CD4-positive, alpha-beta memory T cell (primary cell): Measurements from ENCODE around the gene GPR107. TPM values are rescaled to one million over a fixed set of nuclear protein-coding genes. Genes with fewer than 3 reads are reported as not detected.

Source experiments
- CTCF ChIA-PET: fragments of 350-600 bp; sonication (Branson Sonifier 250); formaldehyde crosslinking; loops from one replicate; lab custom pipeline; 2021; ENCODE audit warnings: inconsistent platforms; ENCODE audit not compliant: partially characterized antibody; lab: Charles Lee
- POLR2A ChIA-PET: fragments of 350-600 bp; sonication (Branson Sonifier 250); formaldehyde crosslinking; loops from one replicate; lab custom pipeline; 2021; ENCODE audit not compliant: partially characterized antibody; lab: Charles Lee
- DNase-seq, 5 donors: peaks; one replicate each; pipeline versions ENCODE4 v3.0.0 to v3.0.0-alpha.2; 2020 to 2022; ENCODE audit warnings: mixed read lengths in 1 of 5
- H3K27ac ChIP-seq: one replicate; pipeline ENCODE4 v1.7.0; 2013; ENCODE audit warnings: low read depth, low read length
- H3K27me3 ChIP-seq: 2 replicates; pipeline ENCODE4 v1.7.0; 2013; ENCODE audit warnings: mild to moderate bottlenecking, low read length, moderate library complexity; ENCODE audit not compliant: insufficient read depth
- H3K36me3 ChIP-seq: 2 replicates; pipeline ENCODE4 v1.7.0; 2013; ENCODE audit warnings: mild to moderate bottlenecking, low read length, moderate library complexity; ENCODE audit not compliant: insufficient read depth
- H3K4me1 ChIP-seq: 2 replicates; pipeline ENCODE4 v1.7.0; 2013; ENCODE audit warnings: mild to moderate bottlenecking, low read length, moderate library complexity; ENCODE audit not compliant: insufficient read depth
- H3K4me3 ChIP-seq, 2 donors: one replicate each; pipeline ENCODE4 v1.7.0; 2013; ENCODE audit warnings: low read length in 2 of 2, mild to moderate bottlenecking in 1 of 2
- H3K9me3 ChIP-seq, 2 donors: one replicate each; pipeline ENCODE4 v1.7.0; 2013; ENCODE audit warnings: low read length in 2 of 2, control low read depth in 1 of 2; ENCODE audit not compliant: control insufficient read depth in 1 of 2
- H3K27ac Mint-ChIP-seq, 7 donors: one replicate each; pipeline ENCODE4 v1.8.0; 2020 to 2021; ENCODE audit warnings: mixed read lengths in 7 of 7, mild to moderate bottlenecking in 6 of 7, inconsistent platforms in 3 of 7, moderate library complexity in 3 of 7
- H3K27me3 Mint-ChIP-seq, 2 donors: one replicate each; pipeline ENCODE4 v1.8.0; 2020 to 2021; ENCODE audit warnings: mixed read lengths in 2 of 2
- H3K36me3 Mint-ChIP-seq, 2 donors: one replicate each; pipeline ENCODE4 v1.8.0; 2020 to 2021; ENCODE audit warnings: mixed read lengths in 2 of 2, inconsistent platforms in 1 of 2, mild to moderate bottlenecking in 1 of 2
- H3K4me1 Mint-ChIP-seq, 4 donors: one replicate each; pipeline ENCODE4 v1.8.0; 2020 to 2021; ENCODE audit warnings: mixed read lengths in 4 of 4, mild to moderate bottlenecking in 1 of 4
- H3K4me3 Mint-ChIP-seq, 8 donors: one replicate each; pipeline ENCODE4 v1.8.0; 2020 to 2021; ENCODE audit warnings: mixed read lengths in 8 of 8, mild to moderate bottlenecking in 7 of 8, moderate library complexity in 6 of 8, inconsistent platforms in 3 of 8
- H3K9me3 Mint-ChIP-seq, 8 donors: one replicate each; pipeline ENCODE4 v1.8.0; 2020 to 2021; ENCODE audit warnings: mixed read lengths in 8 of 8, mild to moderate bottlenecking in 5 of 8, inconsistent platforms in 3 of 8, moderate library complexity in 1 of 8
- intact Hi-C: fragments of 100-400 bp; cut with micrococcal nuclease; formaldehyde crosslinking; loops from one replicate; pipeline ENCODE4 v1.15.1; 2023
- polyA plus RNA-seq, 2 donors: library from polyadenylated mRNA; unstranded; fragments of 300-500 nt; fragmentation: Illumina TruSeq; gene quantifications; one replicate each; pipeline ENCODE4 v1.2.3, GENCODE V29; 2021
- total RNA-seq, 2 experiments: library from RNA; stranded (reverse); gene quantifications; one replicate each; pipeline ENCODE4 v1.2.3, GENCODE V29; 2021

Gene GPR107
- total and polyA plus RNA-seq, 4 experiments from 2014 or later = 2.2 to 24.4 (median 13.6) TPM

DNA sequence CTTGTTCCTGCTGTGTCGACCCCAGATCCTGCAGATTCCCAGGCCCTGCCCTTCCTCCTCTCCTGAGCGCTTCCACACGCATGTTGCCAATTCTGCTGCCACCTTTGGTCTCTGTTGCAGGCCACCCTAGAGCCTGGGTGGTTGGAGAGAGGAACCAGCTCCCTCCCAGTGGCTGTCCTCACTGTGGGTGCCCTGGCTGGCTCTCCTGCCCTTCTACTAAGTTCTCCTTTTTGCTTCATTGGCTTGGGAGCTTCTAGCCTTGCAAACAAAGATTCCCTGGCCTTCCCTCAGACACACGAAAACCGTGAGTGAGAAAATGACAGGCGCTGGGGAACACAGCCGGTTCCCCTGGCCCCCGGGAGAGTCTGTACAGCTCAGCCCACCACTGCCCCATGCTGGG, 104.3 kb downstream of the GPR107 start:
- Histone ChIP-seq H3K27ac (no peak overlapping the region), H3K27me3 (no peaks in the 10 kb centered on the region), H3K4me3 (no peak overlapping the region), H3K36me3 (no peaks in the 10 kb centered on the region), H3K9me3 (no peaks in the 10 kb centered on the region), H3K4me1 (no peaks in the 10 kb centered on the region)
- intact Hi-C loops = no loop called here
- Mint-ChIP-seq H3K27ac (no peak overlapping the region), H3K27me3 (no peaks in the 10 kb centered on the region), H3K9me3 (no peaks in the 10 kb centered on the region), H3K4me3 (no peak overlapping the region), H3K36me3 (no peaks in the 10 kb centered on the region), H3K4me1 (no peaks in the 10 kb centered on the region)
- CTCF ChIA-PET = no interaction called here
- no peak for DNase-seq
- POLR2A ChIA-PET = no interaction called here

DNA sequence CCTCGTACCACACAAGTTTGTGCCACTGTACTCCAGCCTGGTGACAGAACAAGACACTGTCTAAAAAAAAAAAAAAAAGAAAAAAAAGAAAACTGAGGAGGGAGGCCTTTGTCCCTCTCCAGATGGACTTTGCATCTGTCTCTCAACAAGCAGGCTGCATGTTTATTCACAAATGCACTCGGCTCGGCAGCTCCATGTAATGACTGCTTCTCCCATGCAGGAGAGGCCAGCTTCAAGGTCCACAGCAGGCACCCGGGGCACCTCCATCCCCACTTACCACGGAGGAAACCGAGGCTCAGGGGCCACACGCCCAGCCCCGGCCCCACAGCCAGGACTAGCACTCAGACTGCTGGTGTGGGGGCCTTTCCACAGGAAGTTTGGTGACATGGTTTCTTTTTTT, 105.4 kb downstream of the GPR107 start:
- no peaks in the 10 kb centered on the region for H3K9me3 ChIP-seq
- Mint-ChIP-seq H3K9me3 (no peaks in the 10 kb centered on the region), H3K4me1 (no peaks in the 10 kb centered on the region), H3K4me3 (no peak overlapping the region), H3K27ac (no peak overlapping the region), H3K27me3 (no peaks in the 10 kb centered on the region), H3K36me3 (no peaks in the 10 kb centered on the region)
- H3K27ac ChIP-seq = no peak overlapping the region
- ChIA-PET CTCF (no interaction called here), POLR2A (no interaction called here)
- no peaks in the 10 kb centered on the region for H3K27me3 ChIP-seq
- H3K4me1 ChIP-seq = no peaks in the 10 kb centered on the region
- no peak for DNase-seq
- no peak overlapping the region for H3K4me3 ChIP-seq
- no peaks in the 10 kb centered on the region for H3K36me3 ChIP-seq
- intact Hi-C loops = no loop called here

- intact Hi-C loops = no loop called here
- no peaks in the 10 kb centered on the region for H3K9me3 Mint-ChIP-seq
- no peaks in the 10 kb centered on the region for H3K4me1 Mint-ChIP-seq
- Histone ChIP-seq H3K4me3 (no peak overlapping the region), H3K36me3 (no peaks in the 10 kb centered on the region), H3K27ac (no peak overlapping the region), H3K4me1 (no peaks in the 10 kb centered on the region), H3K9me3 (no peaks in the 10 kb centered on the region), H3K27me3 (no peaks in the 10 kb centered on the region)
- no peaks in the 10 kb centered on the region for H3K27me3 Mint-ChIP-seq
- no peaks in the 10 kb centered on the region for H3K36me3 Mint-ChIP-seq
- H3K4me3 Mint-ChIP-seq = no peak overlapping the region
- no peak for DNase-seq
- ChIA-PET POLR2A (interaction anchor here (0.6 kb wide), 1 partner anchor 50 kb away, joined by 3 read pairs; no protein-coding TSS in a partner anchor), CTCF (no interaction called here)
- no peak overlapping the region for H3K27ac Mint-ChIP-seq
These were observed 106.4 kb downstream of the GPR107 start for GRCh38 chr9:130159915-130160670.

- no peaks in the 10 kb centered on the region for H3K4me1 Mint-ChIP-seq
- H3K4me3 Mint-ChIP-seq = no peak overlapping the region
- no peaks in the 10 kb centered on the region for H3K9me3 Mint-ChIP-seq
- ChIA-PET POLR2A (interaction anchor here (0.6 kb wide), 1 partner anchor 49 kb away, joined by 3 read pairs; no protein-coding TSS in a partner anchor), CTCF (no interaction called here)
- H3K9me3 ChIP-seq = no peaks in the 10 kb centered on the region
- no peaks in the 10 kb centered on the region for H3K27me3 ChIP-seq
- intact Hi-C loops = no loop called here
- no peaks in the 10 kb centered on the region for H3K4me1 ChIP-seq
- no peaks in the 10 kb centered on the region for H3K36me3 ChIP-seq
- H3K27ac Mint-ChIP-seq = no peak overlapping the region
- no peaks in the 10 kb centered on the region for H3K27me3 Mint-ChIP-seq
- DNase-seq = no peak
- no peak overlapping the region for H3K27ac ChIP-seq
- H3K4me3 ChIP-seq = no peak overlapping the region
- H3K36me3 Mint-ChIP-seq = no peaks in the 10 kb centered on the region
These were observed 107.3 kb downstream of the GPR107 start for GRCh38 chr9:130160862-130161470.

- H3K27me3 Mint-ChIP-seq = no peaks in the 10 kb centered on the region
- Histone ChIP-seq H3K4me1 (no peaks in the 10 kb centered on the region), H3K4me3 (no peak overlapping the region), H3K9me3 (no peaks in the 10 kb centered on the region), H3K27me3 (no peaks in the 10 kb centered on the region), H3K36me3 (no peaks in the 10 kb centered on the region), H3K27ac (no peak overlapping the region)
- peaks cover 0 to 4% (median 3%) of the 10 kb centered on the region in 4 donors for H3K4me1 Mint-ChIP-seq
- CTCF ChIA-PET = no interaction called here
- no peak for DNase-seq
- intact Hi-C loops = no loop called here
- no peaks in the 10 kb centered on the region for H3K9me3 Mint-ChIP-seq
- no peak overlapping the region for H3K4me3 Mint-ChIP-seq
- no peak overlapping the region for H3K27ac Mint-ChIP-seq
- POLR2A ChIA-PET = no interaction called here
- no peaks in the 10 kb centered on the region for H3K36me3 Mint-ChIP-seq
These were observed 111.9 kb downstream of the GPR107 start for GRCh38 chr9:130165579-130165978.

GRCh38 chr9:130166399-130166798, 112.7 kb downstream of the GPR107 start:
- Histone ChIP-seq H3K27ac (no peak overlapping the region), H3K27me3 (no peaks in the 10 kb centered on the region), H3K36me3 (no peaks in the 10 kb centered on the region), H3K4me3 (no peak overlapping the region), H3K9me3 (no peaks in the 10 kb centered on the region), H3K4me1 (no peaks in the 10 kb centered on the region)
- DNase-seq = no peak
- Mint-ChIP-seq H3K9me3 (no peaks in the 10 kb centered on the region), H3K4me1 (peaks cover 0 to 5% (median 4%) of the 10 kb centered on the region in 4 donors), H3K27me3 (peaks cover 2 to 3% of the 10 kb centered on the region in 2 donors), H3K36me3 (peaks cover 0 to 4% of the 10 kb centered on the region in 2 donors), H3K4me3 (no peak overlapping the region), H3K27ac (no peak overlapping the region)
- ChIA-PET CTCF (no interaction called here), POLR2A (no interaction called here)
- intact Hi-C loops = no loop called here

DNA sequence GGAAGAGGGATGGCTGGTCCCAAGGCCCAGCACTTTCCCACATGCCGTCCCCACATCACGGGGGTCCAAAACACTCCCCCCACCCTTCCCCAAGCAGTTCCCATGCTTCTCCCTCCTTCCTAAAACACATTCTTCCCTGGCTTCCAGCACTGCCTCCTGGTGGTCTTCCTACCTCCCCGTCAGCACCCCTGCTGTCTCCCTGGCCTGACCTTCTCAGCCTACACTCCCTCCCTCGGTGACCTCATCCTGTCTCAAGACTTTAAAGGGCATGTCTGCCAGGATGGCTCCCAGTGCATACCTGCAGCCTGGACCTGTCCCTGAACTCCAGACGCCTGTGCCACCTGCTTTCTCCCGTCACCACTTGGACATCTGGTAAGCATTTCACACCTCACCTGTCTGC, 114.2 kb downstream of the GPR107 start:
- Mint-ChIP-seq H3K9me3 (no peaks in the 10 kb centered on the region), H3K4me1 (peaks cover 0 to 5% (median 4%) of the 10 kb centered on the region in 4 donors), H3K4me3 (no peak overlapping the region), H3K36me3 (peaks cover 0 to 4% of the 10 kb centered on the region in 2 donors), H3K27me3 (peaks cover 3% of the 10 kb centered on the region in 2 donors), H3K27ac (peak overlapping the region in 1 of 7 donors; percentile 67)
- ChIA-PET POLR2A (no interaction called here), CTCF (interaction anchor here (1.0 kb wide), 1 partner anchor 41 kb away, joined by 3 read pairs; no protein-coding TSS in a partner anchor)
- Histone ChIP-seq H3K9me3 (no peaks in the 10 kb centered on the region), H3K4me1 (peaks cover under 1% of the 10 kb centered on the region), H3K27ac (no peak overlapping the region), H3K27me3 (no peaks in the 10 kb centered on the region), H3K4me3 (no peak overlapping the region), H3K36me3 (no peaks in the 10 kb centered on the region)
- intact Hi-C loops = no loop called here
- no peak for DNase-seq
